Heart right ventricle (tissue), 16 donors: ENCODE results near the gene CUL9. TPM values are rescaled to one million over a fixed set of nuclear protein-coding genes. Genes with fewer than 3 reads are reported as not detected.
A peak's percentile ranks its signal among the peaks of the same experiment; 100 is the strongest.

Source experiments
- ATAC-seq, 8 donors: fragments of 200-7000 bp; cut with Tn5 transposase; one replicate each; pipeline ENCODE4 v1.9.1; 2020; ENCODE audit warnings: mild to moderate bottlenecking in 8 of 8, moderate library complexity in 8 of 8, moderate number of reproducible peaks in 1 of 8
- DNase-seq, 2 donors: peaks; one replicate each; pipeline ENCODE4 v3.0.0-alpha.2; 2020
- H3K27ac ChIP-seq, 10 donors: fragments of 200-600 bp; sonication (generic) in 2 of 10; one replicate each; pipeline versions ENCODE4 v1.5.0 to v1.8.0; 2020 to 2022; ENCODE audit warnings: mild to moderate bottlenecking in 3 of 10
- H3K27me3 ChIP-seq, 7 donors: fragments of 200-600 bp; one replicate each; pipeline ENCODE4 v1.8.0; 2021 to 2022; ENCODE audit warnings: mild to moderate bottlenecking in 2 of 7
- H3K36me3 ChIP-seq, 9 donors: fragments of 200-600 bp; sonication (generic) in 1 of 9; one replicate each; pipeline versions ENCODE4 v1.5.0 to v1.8.0; 2020 to 2022; ENCODE audit warnings: mild to moderate bottlenecking in 2 of 9
- H3K4me1 ChIP-seq, 9 donors: fragments of 200-600 bp; sonication (generic) in 1 of 9; one replicate each; pipeline versions ENCODE4 v1.5.0 to v1.8.0; 2020 to 2022; ENCODE audit warnings: mild to moderate bottlenecking in 4 of 9
- H3K4me3 ChIP-seq, 10 donors: fragments of 200-600 bp; sonication (generic) in 2 of 10; one replicate each; pipeline versions ENCODE4 v1.5.0 to v1.8.0; 2020 to 2022; ENCODE audit warnings: mild to moderate bottlenecking in 7 of 10, moderate library complexity in 2 of 10
- H3K9me3 ChIP-seq, 11 donors: fragments of 200-600 bp in 10 of 11; sonication (generic) in 2 of 11; one replicate each; pipeline versions ENCODE4 v1.5.0 to v1.8.0; 2013 to 2022; ENCODE audit warnings: mild to moderate bottlenecking in 2 of 11, control low read depth in 1 of 11, moderate library complexity in 1 of 11
- WGBS, 2 donors: extraction: QIAGEN DNeasy Blood & Tissue Kit; methylation state at CpG; one replicate each; pipeline ENCODE4 v1.1.7; 2013; ENCODE audit warnings: inconsistent platforms in 1 of 2; 5-methylcytosine and 5-hydroxymethylcytosine counted together
- intact Hi-C, 10 donors: fragments of 100-400 bp; cut with DNase I; formaldehyde crosslinking; loops; one replicate each; pipeline versions ENCODE4 v1.11.1 to v1.14.2; 2022
- polyA plus RNA-seq, 2 donors: library from polyadenylated mRNA; stranded (reverse); fragments of 200-250 nt; gene quantifications; one replicate each; pipeline ENCODE4 v1.2.3, GENCODE V29; 2013
- total RNA-seq, 10 donors: library from RNA; stranded (reverse); fragmentation: NEBNext Ultra II Directional in 3 of 10; extraction: Animal tissue kit (Norgen Biotek cat#: 25700) in 3 of 10; gene quantifications; one replicate each; pipeline versions ENCODE4 v1.2.1 to v1.2.4, GENCODE V29; 2021 to 2023
- TF ChIP-seq, protein P1 (sequence below), 9 donors: fragments of 200-600 bp; sonication (generic) in 2 of 9; IDR thresholded peaks; one replicate each; pipeline versions ENCODE4 v1.5.0 to v1.8.0; 2021 to 2022; ENCODE audit warnings: antibody characterized with exemption in 9 of 9, mild to moderate bottlenecking in 5 of 9, moderate library complexity in 1 of 9
- donor health status: Arrhythmogenic right ventricular cardiomyopathy.
- donor health status: ischemic (EF 13 %, LVEDD 7.1; RV severe dilation, severe dysfunction).
- donor health status: healthy with polysubstance abuse.
- donor health status: DM: no; HTN: yes; CAD: no.
- donor health status: DM: no; HTN: no; CAD: no.
- donor health status: ischemic (EF 25% LVEDD 6.9; RV normal size, moderate dysfunction).
- donor health status: ischemic (EF 25% LVEDD 5.7; RV mildly dilated, moderate dysfunction).
- donor health status: healthy.
- donor health status: DM: yes; HTN: yes; CAD: no.
- donor health status: Ischemic cardiomyopathy.
- donor health status: ischemic (EF 35%, LVEDD 5.7; RV mildly dilated, moderate dysfunction).
- donor health status: nonischemic (EF 11% LVEDD 7.7; RV severe dilation, severe dysfunction).
- donor health status: DM: yes; HTN: yes; CAD: no.
- donor health status: PGD.
- donor health status: ischemic (EF 29% LVEDD 5.4; RV normal size, mild dysfunction).
- donor health status: nonischemic (EF 23%, LVEDD 6.1; RV moderate dilation, normal function).

CUL9 gene
- total and polyA plus RNA-seq, 12 donors: 7.8 to 32.0 (median 13.4) TPM

DNA sequence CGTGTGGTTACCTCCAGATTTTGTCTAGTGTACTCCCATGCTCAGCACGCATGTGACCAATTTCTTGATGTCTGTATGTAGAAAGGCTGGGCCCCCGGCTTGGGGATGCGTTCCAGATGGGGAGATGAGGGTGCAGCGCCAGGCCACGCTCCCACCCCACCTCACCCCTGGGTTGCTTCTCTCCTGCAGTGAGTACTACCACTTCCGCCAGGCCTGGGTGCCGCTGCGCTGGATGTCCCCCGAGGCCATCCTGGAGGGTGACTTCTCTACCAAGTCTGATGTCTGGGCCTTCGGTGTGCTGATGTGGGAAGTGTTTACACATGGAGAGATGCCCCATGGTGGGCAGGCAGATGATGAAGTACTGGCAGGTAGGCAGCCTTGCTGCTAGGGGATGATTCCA lies 22.4 kb upstream of the CUL9 start:
- no peaks in the 10 kb centered on the region for H3K27me3 ChIP-seq
- DNase-seq: no peak
- H3K36me3 ChIP-seq: peaks cover 0 to 4% (median 0%) of the 10 kb centered on the region in 9 donors
- no peak overlapping the region for H3K4me3 ChIP-seq
- WGBS, 2 donors: 95 to 97% methylated on average over 11 of the region's 11 CpGs
- H3K4me1 ChIP-seq: no peaks in the 10 kb centered on the region
- H3K9me3 ChIP-seq: no peaks in the 10 kb centered on the region
- peak in 1 of 8 donors; percentile 44 for ATAC-seq
- intact Hi-C loops: no loop called here
- TF ChIP-seq, protein P1, sequence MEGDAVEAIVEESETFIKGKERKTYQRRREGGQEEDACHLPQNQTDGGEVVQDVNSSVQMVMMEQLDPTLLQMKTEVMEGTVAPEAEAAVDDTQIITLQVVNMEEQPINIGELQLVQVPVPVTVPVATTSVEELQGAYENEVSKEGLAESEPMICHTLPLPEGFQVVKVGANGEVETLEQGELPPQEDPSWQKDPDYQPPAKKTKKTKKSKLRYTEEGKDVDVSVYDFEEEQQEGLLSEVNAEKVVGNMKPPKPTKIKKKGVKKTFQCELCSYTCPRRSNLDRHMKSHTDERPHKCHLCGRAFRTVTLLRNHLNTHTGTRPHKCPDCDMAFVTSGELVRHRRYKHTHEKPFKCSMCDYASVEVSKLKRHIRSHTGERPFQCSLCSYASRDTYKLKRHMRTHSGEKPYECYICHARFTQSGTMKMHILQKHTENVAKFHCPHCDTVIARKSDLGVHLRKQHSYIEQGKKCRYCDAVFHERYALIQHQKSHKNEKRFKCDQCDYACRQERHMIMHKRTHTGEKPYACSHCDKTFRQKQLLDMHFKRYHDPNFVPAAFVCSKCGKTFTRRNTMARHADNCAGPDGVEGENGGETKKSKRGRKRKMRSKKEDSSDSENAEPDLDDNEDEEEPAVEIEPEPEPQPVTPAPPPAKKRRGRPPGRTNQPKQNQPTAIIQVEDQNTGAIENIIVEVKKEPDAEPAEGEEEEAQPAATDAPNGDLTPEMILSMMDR (IDR thresholded peaks at IDR 0.05): no peak
- H3K27ac ChIP-seq: no peak overlapping the region

DNA sequence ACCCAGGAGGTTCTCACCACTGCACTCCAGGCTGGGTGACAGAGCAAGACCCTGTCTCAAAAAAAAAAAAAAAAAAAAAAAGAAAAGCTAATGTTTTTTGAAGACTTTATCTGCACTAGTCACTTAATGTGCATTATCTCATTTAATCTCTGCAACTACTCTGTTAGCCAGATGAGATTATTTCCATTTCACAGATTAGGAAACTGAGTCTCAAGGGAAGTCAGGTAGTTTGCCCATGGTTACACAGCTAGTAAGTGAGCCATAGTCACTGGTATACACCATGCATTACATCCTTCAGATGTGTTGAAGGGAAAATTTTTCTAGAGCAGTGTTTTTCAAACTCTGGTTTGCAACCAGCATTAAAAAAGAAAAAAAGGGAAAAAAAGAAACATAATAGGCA lies 18.1 kb upstream of the CUL9 start:
- TF ChIP-seq, protein P1 (IDR thresholded peaks at IDR 0.05): no peak
- Histone ChIP-seq H3K4me3 (no peak overlapping the region), H3K27ac (no peak overlapping the region), H3K27me3 (no peaks in the 10 kb centered on the region), H3K9me3 (no peaks in the 10 kb centered on the region), H3K36me3 (peaks cover 0 to 4% (median 0%) of the 10 kb centered on the region in 9 donors), H3K4me1 (no peaks in the 10 kb centered on the region)
- intact Hi-C loops: no loop called here
- DNase-seq (no peak), ATAC-seq (no peak)

DNA sequence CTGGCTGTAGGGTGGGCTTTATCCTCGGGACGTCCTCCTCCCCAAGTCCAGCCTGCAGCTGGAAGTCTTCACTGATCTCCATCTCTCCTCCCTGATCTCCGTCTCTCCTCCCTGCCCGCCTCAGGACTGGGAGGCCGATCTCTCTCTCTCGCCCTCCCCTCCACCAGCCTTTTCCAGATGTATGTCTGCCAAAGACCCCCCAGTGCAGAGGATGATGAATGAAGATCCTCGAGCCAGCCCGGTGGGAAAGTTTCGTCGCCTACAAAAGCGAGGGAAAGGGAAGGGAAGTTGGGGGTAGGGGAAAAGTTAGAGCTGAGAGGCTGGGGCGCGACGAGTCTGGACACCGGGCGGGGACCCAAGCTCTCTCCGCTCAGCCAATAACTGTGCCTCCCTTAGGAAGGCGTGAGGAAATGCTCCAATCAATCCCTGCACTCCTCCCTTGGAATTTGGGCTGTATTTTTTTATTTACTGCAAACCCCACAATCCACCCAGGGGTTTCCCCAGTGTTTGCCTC lies 11.5 kb upstream of the CUL9 start:
- WGBS, 2 donors: 0% methylated on average over 18 of the region's 18 CpGs

DNA sequence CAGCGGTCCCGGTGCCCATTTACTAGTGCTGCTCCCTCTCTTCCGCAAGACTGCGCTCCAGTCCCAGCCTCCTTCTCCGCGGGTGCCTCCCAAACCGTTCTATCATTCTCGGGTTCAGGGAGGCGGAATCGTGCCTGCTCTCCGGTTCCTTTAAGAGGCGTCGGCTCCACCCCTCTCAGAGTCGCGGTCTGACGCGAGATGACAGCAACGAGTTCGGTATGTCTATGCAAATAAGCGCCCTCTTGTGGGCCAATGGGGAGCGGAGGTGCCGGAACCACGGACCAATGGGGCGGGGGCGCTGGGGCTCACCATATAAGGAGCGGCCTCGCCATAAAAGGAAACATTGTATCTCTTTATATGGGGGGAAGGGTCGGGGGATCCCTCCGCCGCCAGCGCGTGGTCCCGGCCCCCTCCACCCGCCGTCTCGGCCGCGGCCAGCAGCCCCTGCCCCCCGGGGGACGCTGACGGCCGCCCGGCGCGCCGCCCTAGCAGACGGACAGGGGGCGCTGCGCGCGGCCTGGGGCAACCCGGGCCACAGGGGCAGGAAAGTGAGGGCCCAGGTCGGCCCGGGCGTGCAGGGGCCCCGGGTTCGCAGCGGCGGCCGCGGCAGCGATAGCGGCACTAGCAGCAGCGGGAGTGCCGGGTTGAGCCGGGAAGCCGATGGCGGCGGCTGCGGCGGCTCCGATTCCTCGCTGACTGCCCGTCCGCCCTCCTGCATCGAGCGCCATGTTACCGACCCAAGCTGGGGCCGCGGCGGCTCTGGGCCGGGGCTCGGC lies 10.9 kb upstream of the CUL9 start, which contains the start of gene SRF:
TSS of gene SRF (plus strand) at position 339 of the 776 bp plus-strand sequence. CDS start at position 727, 388 bp downstream.
- peak within 1 kb of the TSS; percentile 97 to 99 (median 98) for H3K27ac ChIP-seq
- H3K4me3 ChIP-seq: peak within 1 kb of the TSS; percentile 88 to 99 (median 97)
- DNase-seq (peak; percentile 98 to 100), ATAC-seq (peak; percentile 75 to 89 (median 84))
- peaks cover 19 to 44% (median 33%) of the 10 kb centered on the region in 9 donors for H3K4me1 ChIP-seq
- no peaks in the 10 kb centered on the region for H3K9me3 ChIP-seq
- H3K36me3 ChIP-seq: peaks cover 0 to 14% (median 9%) of the 10 kb centered on the region in 9 donors
- 0% methylated on average over 76 to 83 of the region's 83 CpGs for WGBS, 2 donors
- H3K27me3 ChIP-seq: no peaks in the 10 kb centered on the region
- TF ChIP-seq, protein P1 (IDR thresholded peaks at IDR 0.05): peak; percentile 56 to 89 (median 71)
- intact Hi-C loops: loop anchor here in 3 of 10 donors (2.0 to 5.0 kb wide), 4 partner anchors 156 to 429 kb away; partner anchors contain the start of genes KLHDC3 (in 2 of the 3), MEA1 (in 1 of the 3) and ZNF318 (in 1 of the 3)

More for the DNA sequence above, 11.5 kb upstream of the CUL9 start:
- Histone ChIP-seq H3K9me3 (no peaks in the 10 kb centered on the region), H3K4me3 (peak overlapping the region; percentile 7 to 99 (median 97)), H3K27me3 (no peaks in the 10 kb centered on the region), H3K36me3 (peaks cover 0 to 7% (median 3%) of the 10 kb centered on the region in 9 donors), H3K27ac (peak overlapping the region; percentile 66 to 99 (median 98)), H3K4me1 (peaks cover 19 to 37% (median 31%) of the 10 kb centered on the region in 9 donors)
- TF ChIP-seq, protein P1 (IDR thresholded peaks at IDR 0.05): no peak
- intact Hi-C loops: loop anchor here in 3 of 10 donors (2.0 to 5.0 kb wide), 4 partner anchors 156 to 428 kb away; partner anchors contain the start of genes KLHDC3 (in 2 of the 3), MEA1 (in 1 of the 3) and ZNF318 (in 1 of the 3)
- DNase-seq (peak; percentile 75 to 80), ATAC-seq (peak; percentile 49 to 67 (median 60))
